K562 (cell line): Measurements from ENCODE around the gene SOX6. TPM values are rescaled to one million over a fixed set of nuclear protein-coding genes. Genes with fewer than 3 reads are reported as not detected.

Experiments
- ATF4 ChIP-seq: fragments of 450-650 bp; formaldehyde crosslinking; IDR thresholded peaks from 2 replicates; pipeline ENCODE4 v1.4.0; 2022; ENCODE audit warnings: mild to moderate bottlenecking, moderate library complexity
- HCFC1 ChIP-seq: IDR thresholded peaks from 2 replicates; pipeline ENCODE4 v1.6.1; 2012; ENCODE audit warnings: low read depth, low read length, improper control_type of control experiment
- MLLT1 ChIP-seq, 2 experiments: fragments of 450-650 bp; IDR thresholded peaks; 2 replicates each; pipeline ENCODE4 v1.6.1; 2016
- PHF20 ChIP-seq: fragments of 450-650 bp; IDR thresholded peaks from 2 replicates; pipeline ENCODE4 v1.6.1; 2018; ENCODE audit not compliant: partially characterized antibody
- RFX1 ChIP-seq: fragments of 450-650 bp; IDR thresholded peaks from 2 replicates; pipeline ENCODE4 v1.6.1; 2016; ENCODE audit warnings: mild to moderate bottlenecking, moderate library complexity
- TFAM ChIP-seq: fragments of 250-450 bp; sonication (Bioruptor Pico); conservative IDR thresholded peaks from 2 replicates; pipeline ENCODE4 v1.5.0; 2021; ENCODE audit warnings: mild to moderate bottlenecking, moderate library complexity
- ZBTB49 ChIP-seq: sonication (generic); formaldehyde crosslinking; IDR thresholded peaks from 2 replicates; pipeline ENCODE4 v1.8.0; 2022; ENCODE audit warnings: missing genetic modification reagents, mild to moderate bottlenecking, borderline replicate concordance
- ZNF707 ChIP-seq: fragments of 250-450 bp; sonication (Bioruptor Pico); conservative IDR thresholded peaks from 2 replicates; pipeline ENCODE4 v1.8.0; 2022; ENCODE audit warnings: inconsistent platforms, mild to moderate bottlenecking, moderate library complexity
- ZNF740 ChIP-seq, 3 experiments: fragments of 200-800 bp in 1 of 3; sonication (Bioruptor generic) in 1 of 3; sonication (generic) in 1 of 3; formaldehyde crosslinking in 1 of 3; IDR thresholded peaks; 2 replicates each; pipeline versions ENCODE4 v1.6.1 to v1.8.0; 2016 to 2022; ENCODE audit warnings: mild to moderate bottlenecking in 2 of 3, missing compliant biosample characterization in 2 of 3, missing genetic modification characterization in 2 of 3, missing genetic modification reagents in 1 of 3
- polyA plus RNA-seq, 8 experiments: library from polyadenylated mRNA; depleted of rRNA in 4 of 8; stranded (reverse) in 5 of 8; unstranded in 3 of 8; fragments of >200 nt; fragmentation: Nextera tagmentation in 2 of 8; fragmentation: Illumina TruSeq in 1 of 8; extraction: Ambion mirVana in 2 of 8; extraction: Trizol in 1 of 8; gene quantifications; 2 replicates each; pipeline versions ENCODE4 v1.2.1 to v1.2.3, GENCODE V29; 2011 to 2014; ENCODE audit warnings: inconsistent platforms in 1 of 8, missing spikeins in 1 of 8
- total RNA-seq, 7 experiments: library from RNA; depleted of rRNA in 6 of 7; stranded (reverse); fragments of >200 nt in 6 of 7; fragmentation: Illumina TruSeq in 2 of 7; extraction: Trizol in 2 of 7; gene quantifications; 2 replicates each; pipeline versions ENCODE4 v1.2.1 to v1.2.3, GENCODE V29; 2011 to 2021; ENCODE audit warnings: low replicate concordance in 1 of 7

Gene SOX6
- total and polyA plus RNA-seq, 9 of the 15 experiments (the other 6 are each of a cell fraction or from before 2014, with no cell fraction given), result 0.89 to 8.7 (median 5.7) TPM

DNA sequence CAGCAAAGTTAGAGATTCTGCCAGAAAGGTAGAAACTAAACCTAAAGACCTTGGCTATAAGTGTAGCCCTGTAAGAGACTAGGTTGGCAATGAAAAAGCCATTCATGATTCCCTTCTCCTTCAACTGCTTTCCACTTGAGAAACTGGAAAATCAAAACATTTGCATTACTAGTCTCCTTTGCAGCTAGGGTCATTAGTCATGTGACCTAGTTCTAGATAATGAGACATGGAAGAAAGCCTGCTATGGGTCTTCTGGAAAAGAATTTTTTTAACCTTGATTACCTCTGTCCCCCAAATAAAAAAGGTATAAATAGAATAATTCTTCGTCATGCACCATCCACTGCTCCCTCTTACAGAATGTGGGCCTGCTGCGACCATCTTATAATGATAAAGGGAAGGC lies 80.1 kb downstream of the SOX6 start (continued):
- TF ChIP-seq ATF4 (no peak), MLLT1 (IDR thresholded peaks at IDR 0.05) (no peak), TFAM (CRISPR knock-in tag) (no peak), ZNF740 (CRISPR knock-in tag; IDR thresholded peaks at IDR 0.05) (no peak), ZNF740 (tag; IDR thresholded peaks at IDR 0.05) (no peak), PHF20 (no peak), RFX1 (no peak), ZNF707 (CRISPR knock-in tag) (no peak), ZBTB49 (CRISPR knock-in tag) (no peak), HCFC1 (no peak)
